H1 (cell line): ENCODE data around the gene C12orf43. TPM values are rescaled to one million over a fixed set of nuclear protein-coding genes. Genes with fewer than 3 reads are reported as not detected.

ENCODE experiments used
- polyA plus RNA-seq, 7 experiments: library from polyadenylated mRNA; depleted of rRNA in 3 of 7; stranded (reverse) in 5 of 7; unstranded in 2 of 7; fragments of >200 nt in 5 of 7; fragments of 200-250 nt in 2 of 7; gene quantifications; 1 replicate in 5 of 7; 2 replicates in 1 of 7; 4 replicates in 1 of 7; pipeline versions ENCODE4 v1.2.1 to v1.2.3, GENCODE V29; 2011 to 2013; ENCODE audit warnings: missing spikeins in 2 of 7, mixed read lengths in 2 of 7
- total RNA-seq: library from RNA; stranded (reverse); fragmentation: NEBNext Ultra II Directional; extraction: Animal tissue kit (Norgen Biotek cat#: 25700); gene quantifications from 2 replicates; pipeline ENCODE4 v1.2.1, GENCODE V29; 2021
- TF ChIP-seq, protein P1 (sequence below), 3 experiments: IDR thresholded peaks; 1 replicate in 2 of 3; 2 replicates in 1 of 3; pipeline versions ENCODE4 v1.5.1 to v1.6.1; 2011; ENCODE audit warnings: low read length in 3 of 3, mild to moderate bottlenecking in 3 of 3, inconsistent platforms in 2 of 3, low read depth in 1 of 3, moderate library complexity in 1 of 3; ENCODE audit not compliant: insufficient read depth in 1 of 3; ENCODE audit errors: control extremely low read depth in 1 of 3
- TF ChIP-seq, protein P2 (sequence below): IDR thresholded peaks from 2 replicates; pipeline ENCODE4 v1.6.1; 2011; ENCODE audit warnings: low read length, improper control_type of control experiment

C12orf43 gene
- total and polyA plus RNA-seq, 2 of the 8 experiments (the other 6 are each of a cell fraction or from before 2014, with no cell fraction given): 9.2 to 22.3 TPM

DNA sequence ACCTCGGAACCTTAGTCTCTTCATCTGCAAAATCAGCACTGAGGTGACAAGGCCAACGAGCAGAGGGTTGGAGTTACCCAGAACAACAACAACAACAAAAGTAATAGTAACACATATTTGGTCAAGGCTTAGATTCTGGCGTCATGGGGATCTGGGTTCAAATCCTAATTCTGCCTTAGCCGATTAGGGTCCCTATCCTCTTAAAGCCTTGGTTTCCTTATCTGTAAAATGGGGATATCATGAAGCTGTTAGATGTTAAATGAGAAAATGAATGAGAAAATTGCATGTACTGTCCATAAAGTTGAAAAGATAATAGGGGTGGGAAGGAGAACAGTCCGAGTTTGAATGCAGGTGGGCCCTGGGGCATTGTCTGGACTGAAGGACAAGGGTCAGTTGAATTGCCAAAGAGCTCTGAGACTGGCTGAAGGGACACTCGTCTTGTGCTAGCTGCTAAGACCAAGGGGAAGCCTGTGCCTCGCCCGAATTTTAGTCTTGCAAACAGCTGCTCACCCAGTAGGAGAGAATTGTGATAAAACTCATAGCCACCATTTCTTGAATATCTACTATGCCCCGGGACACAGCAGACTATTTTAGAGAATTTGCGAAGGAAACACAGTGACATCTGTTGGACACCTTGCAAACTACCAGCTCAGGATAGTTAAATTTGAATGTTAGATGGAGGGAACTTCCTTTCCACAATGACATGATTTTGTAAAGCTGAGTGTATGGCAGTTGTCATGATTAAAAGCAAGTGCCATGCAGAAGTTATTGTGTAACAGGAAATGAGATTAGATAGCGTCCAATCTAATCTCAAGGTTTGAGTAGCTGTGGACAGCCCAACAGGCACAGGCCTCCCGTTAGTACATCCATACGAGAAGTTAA is 44.7 kb downstream of the C12orf43 start (continued):
- TF ChIP-seq, protein P1, sequence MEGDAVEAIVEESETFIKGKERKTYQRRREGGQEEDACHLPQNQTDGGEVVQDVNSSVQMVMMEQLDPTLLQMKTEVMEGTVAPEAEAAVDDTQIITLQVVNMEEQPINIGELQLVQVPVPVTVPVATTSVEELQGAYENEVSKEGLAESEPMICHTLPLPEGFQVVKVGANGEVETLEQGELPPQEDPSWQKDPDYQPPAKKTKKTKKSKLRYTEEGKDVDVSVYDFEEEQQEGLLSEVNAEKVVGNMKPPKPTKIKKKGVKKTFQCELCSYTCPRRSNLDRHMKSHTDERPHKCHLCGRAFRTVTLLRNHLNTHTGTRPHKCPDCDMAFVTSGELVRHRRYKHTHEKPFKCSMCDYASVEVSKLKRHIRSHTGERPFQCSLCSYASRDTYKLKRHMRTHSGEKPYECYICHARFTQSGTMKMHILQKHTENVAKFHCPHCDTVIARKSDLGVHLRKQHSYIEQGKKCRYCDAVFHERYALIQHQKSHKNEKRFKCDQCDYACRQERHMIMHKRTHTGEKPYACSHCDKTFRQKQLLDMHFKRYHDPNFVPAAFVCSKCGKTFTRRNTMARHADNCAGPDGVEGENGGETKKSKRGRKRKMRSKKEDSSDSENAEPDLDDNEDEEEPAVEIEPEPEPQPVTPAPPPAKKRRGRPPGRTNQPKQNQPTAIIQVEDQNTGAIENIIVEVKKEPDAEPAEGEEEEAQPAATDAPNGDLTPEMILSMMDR (IDR thresholded peaks at IDR 0.05; ENCODE audit: control extremely low read depth in 1 of 3, insufficient read depth in 1 of 3, low read depth in 1 of 3, low read length in 3 of 3): peak in 2 of 3 experiments; percentile 61 to 81; a peak in 3 of 4 replicates
- TF ChIP-seq, protein P2, sequence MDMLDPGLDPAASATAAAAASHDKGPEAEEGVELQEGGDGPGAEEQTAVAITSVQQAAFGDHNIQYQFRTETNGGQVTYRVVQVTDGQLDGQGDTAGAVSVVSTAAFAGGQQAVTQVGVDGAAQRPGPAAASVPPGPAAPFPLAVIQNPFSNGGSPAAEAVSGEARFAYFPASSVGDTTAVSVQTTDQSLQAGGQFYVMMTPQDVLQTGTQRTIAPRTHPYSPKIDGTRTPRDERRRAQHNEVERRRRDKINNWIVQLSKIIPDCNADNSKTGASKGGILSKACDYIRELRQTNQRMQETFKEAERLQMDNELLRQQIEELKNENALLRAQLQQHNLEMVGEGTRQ: no peak
- TF ChIP-seq, all 59 proteins: peak for 2
